Metanephros (tissue), 1 donor: ENCODE data around the gene OR5A1. TPM values are rescaled to one million over a fixed set of nuclear protein-coding genes. Genes with fewer than 3 reads are reported as not detected.

Experiments
- total RNA-seq: library from RNA; depleted of rRNA; stranded (reverse); fragments of >200 nt; gene quantifications from one replicate; pipeline ENCODE4 v1.2.3, GENCODE V29; 2014

Gene OR5A1
- total RNA-seq = not detected

GRCh38 chr11:59436169-59436568 is at the start of gene OR5A1:
Gene OR5A1, plus strand, starts transcription at chr11:59436469. Its CDS starts 6,700 bp downstream, at chr11:59443169.

GRCh38 chr11:59426361-59427067 is 9.8 kb upstream of the OR5A1 start, which contains the start of gene OR5A2:
Gene OR5A2, minus strand, starts transcription at chr11:59426413. Its CDS starts 3,460 bp downstream, at chr11:59422953.

GRCh38 chr11:59456661-59457060 is 20.4 kb downstream of the OR5A1 start, which contains the start of gene OR4D6:
Gene OR4D6, plus strand, starts transcription at chr11:59456961. Its CDS starts 0 bp downstream, at chr11:59456961.

GRCh38 chr11:59473015-59473414 is 36.7 kb downstream of the OR5A1 start, which contains the start of gene OR4D10:
Gene OR4D10, plus strand, starts transcription at chr11:59473315. Its CDS starts 4,115 bp downstream, at chr11:59477430.

Other genes with a start within 250 kb of the OR5A1 start
- 20.3 TPM for gene MPEG1, start 223.5 kb upstream of the OR5A1 start, total RNA-seq
- gene OR5AN1, start 77.6 kb upstream of the OR5A1 start, total RNA-seq = not detected
- not detected for gene OR5A2, start 10.1 kb upstream of the OR5A1 start, total RNA-seq
- gene OR4D6, start 20.5 kb downstream of the OR5A1 start, total RNA-seq = not detected
- not detected for gene OR4D10, start 36.8 kb downstream of the OR5A1 start, total RNA-seq
- not detected for gene OR4D11, start 67.1 kb downstream of the OR5A1 start, total RNA-seq
- gene OR4D9, start 75.1 kb downstream of the OR5A1 start, total RNA-seq = not detected
- 44.6 TPM for gene OSBP, start 179.3 kb downstream of the OR5A1 start, total RNA-seq
- gene PATL1, start 232.6 kb downstream of the OR5A1 start, total RNA-seq = 10.0 TPM